ENCODE measurements around the gene MAP3K5.
"Not testable (repeated sequence)": the region's sequence is repeated elsewhere in the genome, so short reads cannot be mapped to it uniquely, and the experiment has no call there.

MAP3K5 gene

GRCh38 chr6:136607932-136608772, 184.1 kb downstream of the MAP3K5 start:
- DNase-seq (ENCODE audit: low read depth): peak; percentile 69

DNA sequence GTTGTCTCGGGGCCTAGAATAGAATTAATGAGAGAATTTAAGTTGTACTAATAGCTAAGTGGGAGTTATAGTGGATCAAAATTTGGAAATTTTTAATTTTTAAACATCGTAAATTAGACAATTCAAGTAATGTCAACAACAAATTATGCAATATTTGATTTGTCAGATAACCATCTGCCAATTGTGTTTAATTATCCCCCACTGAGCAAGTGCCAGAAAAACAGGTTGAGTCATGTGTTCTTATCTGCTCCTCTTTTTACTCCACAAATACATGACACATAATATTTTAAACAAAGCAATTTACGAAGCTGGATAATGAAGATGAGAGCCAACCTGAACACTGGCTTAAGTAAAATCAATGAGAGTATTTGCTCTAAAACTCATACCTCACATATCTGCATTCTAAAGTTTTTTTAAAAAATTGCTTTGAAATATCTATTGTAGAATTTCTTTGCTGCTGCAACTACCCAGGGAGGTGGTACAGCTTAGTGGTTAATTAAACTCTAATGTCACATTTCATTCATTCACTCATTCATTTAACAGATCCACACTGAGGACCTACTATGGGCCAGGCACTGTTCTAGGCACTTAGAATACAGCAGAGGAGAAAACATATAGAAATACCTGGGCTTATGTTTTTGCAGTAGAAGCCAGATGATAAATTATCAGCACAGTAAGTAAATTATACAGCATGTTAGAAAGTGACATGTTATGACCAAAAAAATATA, 184.9 kb downstream of the MAP3K5 start:
- no peak for DNase-seq (ENCODE audit: low read depth)

DNA sequence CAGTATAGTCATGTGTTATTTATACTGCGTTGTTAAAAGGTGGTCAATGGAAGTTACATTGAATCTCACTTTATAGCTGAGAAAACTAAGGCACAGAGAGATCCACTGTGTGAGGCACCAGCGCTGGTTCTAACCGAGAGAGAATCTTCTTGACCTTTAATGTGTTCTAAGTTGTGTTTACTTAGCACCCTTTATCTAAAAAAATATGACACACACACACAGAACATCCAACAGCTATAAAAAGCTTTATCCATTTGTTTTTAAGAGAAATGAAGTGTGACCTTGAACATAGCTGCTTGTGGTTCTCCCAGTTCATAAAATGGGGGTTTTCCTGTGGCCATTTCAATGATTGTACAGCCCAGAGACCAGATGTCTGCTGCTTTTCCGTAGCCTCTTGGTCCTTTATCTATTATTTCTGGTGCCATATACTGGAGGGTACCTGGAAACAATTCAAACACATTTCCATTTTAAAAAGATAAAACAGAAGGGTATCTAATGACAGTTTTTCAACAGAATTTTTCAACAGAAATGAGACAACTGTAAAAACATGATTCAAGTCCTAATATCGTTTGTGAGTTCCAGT, 187.3 kb downstream of the MAP3K5 start:
- DNase-seq (ENCODE audit: low read depth): no peak

DNA sequence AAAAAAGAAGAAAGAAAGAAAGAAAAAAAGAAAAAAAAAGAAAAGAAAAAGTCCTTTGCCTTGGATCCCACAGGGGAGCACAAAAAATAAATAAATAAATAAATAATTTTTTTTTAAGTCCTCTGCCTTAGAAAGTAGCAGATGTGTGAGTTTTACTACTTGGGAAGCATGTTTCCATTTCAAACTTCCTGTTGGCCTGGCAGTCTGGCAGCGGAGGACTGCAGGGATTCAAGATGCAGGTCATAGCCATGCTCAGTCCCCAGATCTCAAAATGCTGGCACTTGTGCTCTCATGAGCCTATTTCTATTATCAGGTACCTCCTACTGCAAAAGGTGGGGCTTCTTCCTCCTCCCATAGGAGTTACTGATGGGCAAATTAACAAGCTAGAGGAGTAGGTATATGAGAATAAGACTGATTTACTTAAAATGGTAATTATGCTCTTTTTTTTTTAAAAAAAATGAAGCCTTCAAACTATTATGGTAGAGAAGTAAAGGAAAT, 187.9 kb downstream of the MAP3K5 start:
- DNase-seq (ENCODE audit: low read depth): no peak

- DNase-seq (ENCODE audit: low read depth): no peak
These were observed 191.5 kb downstream of the MAP3K5 start for GRCh38 chr6:136600818-136601217.

GRCh38 chr6:136599329-136600011, 192.8 kb downstream of the MAP3K5 start:
- DNase-seq (ENCODE audit: low read depth): no peak

GRCh38 chr6:136598048-136598447, 194.2 kb downstream of the MAP3K5 start:
- DNase-seq (ENCODE audit: low read depth): no peak

- no peak for DNase-seq (ENCODE audit: low read depth)
These were observed 197.6 kb downstream of the MAP3K5 start for GRCh38 chr6:136594671-136595070.

GRCh38 chr6:136593748-136594490, 198.4 kb downstream of the MAP3K5 start:
- peak; percentile 26 for DNase-seq (ENCODE audit: low read depth)

DNA sequence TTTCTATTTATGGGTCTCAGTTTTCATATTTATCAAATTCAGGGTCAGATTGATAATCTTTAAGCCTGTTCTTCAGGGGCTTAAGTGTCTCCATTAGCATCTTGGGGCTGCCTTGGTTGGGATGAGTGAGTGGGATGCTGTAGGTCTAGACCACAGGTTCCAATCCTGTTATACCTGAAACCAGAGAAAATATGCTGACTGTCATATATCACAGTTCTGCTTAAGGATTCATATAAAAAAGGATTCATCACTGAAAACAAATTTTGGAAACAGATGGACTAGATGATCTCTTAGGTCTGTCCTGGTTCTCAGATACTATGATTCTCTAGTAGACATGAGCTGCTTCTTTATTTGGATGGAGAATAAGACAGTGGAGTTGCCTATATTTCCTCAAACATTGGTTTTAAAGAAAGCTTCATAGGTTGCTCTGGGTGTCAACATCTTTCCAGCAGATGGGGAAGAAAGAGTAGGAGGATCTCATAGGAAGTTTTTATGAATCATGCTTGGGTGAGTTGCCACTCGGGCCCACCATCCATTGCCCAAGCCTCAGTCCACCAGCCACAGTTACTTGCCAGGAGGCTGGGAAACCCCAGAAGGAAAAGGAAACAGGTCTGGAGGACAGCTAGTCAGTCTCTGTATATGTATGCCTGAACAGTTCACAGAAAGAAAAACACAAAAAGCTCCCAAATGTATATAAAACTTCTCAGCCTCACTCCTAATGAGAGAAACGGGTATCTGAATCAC, 199.2 kb downstream of the MAP3K5 start:
- no peak for DNase-seq (ENCODE audit: low read depth)

DNA sequence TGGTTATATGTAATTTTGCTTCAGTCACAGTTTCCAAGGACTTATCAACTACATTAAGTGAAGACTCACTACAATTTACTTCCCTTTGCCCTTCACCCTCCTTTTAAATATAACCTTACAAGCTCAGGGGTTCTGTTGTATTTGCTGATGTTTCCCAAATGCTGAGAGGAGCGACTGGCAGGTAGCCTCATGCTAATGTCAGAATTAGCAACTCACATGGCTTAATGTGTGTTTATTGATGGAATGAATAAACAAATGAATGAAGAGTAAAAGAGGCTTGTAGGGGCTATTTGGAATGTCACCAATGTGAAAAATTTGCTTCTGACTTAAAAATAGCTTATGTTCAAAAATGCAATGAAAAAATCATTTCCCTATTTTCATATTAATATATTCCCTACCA, 200.7 kb downstream of the MAP3K5 start:
- DNase-seq (ENCODE audit: low read depth): no peak

- DNase-seq (ENCODE audit: low read depth): not testable (repeated sequence)
These were observed 201.4 kb downstream of the MAP3K5 start for GRCh38 chr6:136590846-136591245.

DNA sequence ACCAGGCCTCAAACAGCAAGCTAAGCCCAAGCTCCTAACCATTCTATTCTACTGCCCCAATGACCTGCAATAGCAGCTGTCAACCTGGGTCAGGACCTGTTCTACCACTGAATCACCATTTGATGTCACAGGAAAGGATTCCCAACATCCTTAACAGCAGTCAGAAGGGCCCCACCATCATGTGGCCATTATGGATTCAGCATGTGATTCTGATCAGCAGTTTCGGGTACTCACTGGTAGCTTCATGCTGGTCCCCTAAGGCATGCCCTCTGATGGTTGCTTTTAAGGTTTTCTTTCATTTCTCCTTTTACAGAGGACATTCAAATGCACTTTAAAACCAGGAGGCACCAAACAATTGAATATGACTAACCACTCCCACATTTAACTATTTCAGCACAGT, 204.8 kb downstream of the MAP3K5 start:
- DNase-seq (ENCODE audit: low read depth): no peak

DNA sequence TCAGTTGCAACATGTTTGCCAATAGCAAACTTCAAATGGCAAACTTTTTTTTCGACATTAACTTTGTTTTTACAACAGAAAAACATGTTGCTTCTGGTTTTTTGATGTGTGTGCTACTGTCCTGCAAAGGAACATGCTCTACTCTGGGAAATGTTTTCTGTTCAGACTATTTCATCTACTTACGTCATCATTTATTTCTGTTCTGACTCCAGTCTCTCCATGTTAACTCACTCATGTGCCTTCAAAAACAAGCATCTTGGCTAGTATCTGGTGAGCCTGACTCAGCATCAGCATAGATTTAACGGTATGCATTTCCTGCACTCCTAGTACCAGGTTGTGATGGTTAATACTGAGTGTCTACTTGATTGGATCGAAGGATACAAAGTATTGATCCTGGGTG, 206.0 kb downstream of the MAP3K5 start:
- no peak for DNase-seq (ENCODE audit: low read depth)

GRCh38 chr6:136585523-136585922, 206.8 kb downstream of the MAP3K5 start:
- DNase-seq (ENCODE audit: low read depth): not testable (repeated sequence)

- DNase-seq (ENCODE audit: low read depth): not testable (repeated sequence)
These were observed 208.0 kb downstream of the MAP3K5 start for GRCh38 chr6:136584290-136584689.

DNA sequence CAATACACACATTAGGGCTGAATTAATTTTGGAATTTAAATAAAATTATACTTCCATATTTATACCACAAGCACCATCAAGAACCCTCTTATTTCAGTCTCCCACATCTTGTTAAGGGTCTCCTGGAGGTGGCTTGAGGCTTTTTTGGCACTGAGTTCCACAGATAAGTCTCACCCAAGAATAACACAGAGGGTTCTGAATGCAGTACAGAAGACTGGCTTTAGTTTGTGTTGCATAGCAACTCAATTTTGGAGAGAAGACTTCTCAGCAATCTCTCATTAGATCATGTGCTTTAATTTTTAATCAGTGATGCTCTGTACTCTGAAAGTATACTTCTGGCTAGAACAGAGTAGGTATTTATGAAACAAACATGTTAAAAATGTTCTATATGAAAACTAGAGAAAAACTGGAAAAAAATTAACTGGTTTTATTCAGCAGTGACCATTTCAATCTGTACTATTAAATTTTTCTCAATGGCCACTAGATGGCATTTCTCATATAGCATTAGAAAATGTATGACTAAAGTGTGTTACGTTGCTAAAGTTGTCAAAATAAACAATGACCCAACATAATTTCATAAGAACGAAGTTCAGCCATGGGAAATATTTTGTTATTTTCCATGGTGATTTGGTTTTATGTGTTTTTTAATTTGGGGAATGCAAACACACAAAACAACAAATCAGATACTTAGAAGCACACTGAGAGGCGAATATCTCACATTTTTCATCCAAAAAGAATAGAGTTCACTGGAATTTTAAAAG, 209.4 kb downstream of the MAP3K5 start:
- no peak for DNase-seq (ENCODE audit: low read depth)

DNA sequence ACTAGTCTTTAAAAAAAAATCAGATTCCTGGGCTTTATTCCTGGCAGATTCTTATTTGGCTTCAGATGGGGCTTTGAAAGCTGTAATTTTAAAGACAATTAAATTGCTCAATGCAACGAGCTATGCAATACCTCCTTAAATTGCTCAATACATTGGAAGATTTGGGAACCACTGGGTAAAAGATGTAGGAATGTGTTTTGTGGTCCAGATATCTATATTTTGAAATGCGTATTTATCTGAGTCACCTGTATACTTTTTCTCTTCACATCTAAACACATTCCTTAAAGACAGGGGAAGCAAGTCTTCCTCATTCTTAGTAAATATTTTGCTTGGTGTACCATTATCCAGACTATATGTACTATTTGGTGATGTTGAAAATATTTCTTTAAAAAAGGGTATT, 212.5 kb downstream of the MAP3K5 start:
- no peak for DNase-seq (ENCODE audit: low read depth)

DNA sequence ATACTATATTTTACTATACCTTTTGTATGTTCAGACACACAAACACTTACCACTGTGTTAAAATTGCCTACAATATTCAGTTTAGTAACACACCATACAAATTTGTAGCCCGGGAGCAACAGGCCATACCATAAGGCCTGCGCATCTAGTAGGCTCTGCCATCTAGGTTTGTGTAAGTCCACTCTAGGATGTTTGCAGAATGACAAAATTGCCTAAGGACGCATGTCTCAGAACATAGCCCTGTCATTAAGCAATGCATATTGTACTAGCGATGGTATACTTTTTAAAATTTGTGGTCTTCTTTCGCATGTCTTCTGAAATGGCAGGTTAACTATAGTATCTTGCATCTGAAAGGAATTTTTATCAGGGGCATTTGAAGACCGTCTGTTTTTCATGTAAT, 215.5 kb downstream of the MAP3K5 start:
- DNase-seq (ENCODE audit: low read depth): no peak

- no peak for DNase-seq (ENCODE audit: low read depth)
These were observed 220.8 kb downstream of the MAP3K5 start for GRCh38 chr6:136571496-136571895.
